ENCODE data around the gene SCAF1. TPM values are rescaled to one million over a fixed set of nuclear protein-coding genes. Genes with fewer than 3 reads are reported as not detected.

The SCAF1 gene
- total RNA-seq, 1 donor from 2014 or later: 8.7 TPM

DNA sequence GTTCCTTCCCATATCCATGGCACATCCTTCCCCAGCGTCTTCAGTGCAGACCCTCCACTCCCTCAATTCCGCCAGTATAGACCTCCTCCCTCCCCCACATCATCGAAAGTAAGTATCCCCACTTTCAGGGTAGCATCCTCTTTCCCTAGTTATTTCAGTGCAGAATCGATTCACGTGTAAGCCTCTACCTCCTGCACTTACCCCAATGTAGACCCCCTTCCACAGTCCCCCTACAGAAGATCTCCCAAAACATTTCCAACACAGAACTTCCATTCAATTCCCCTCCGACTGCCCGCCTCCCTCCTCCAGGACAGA, 23.0 kb downstream of the SCAF1 start:
- DNase-seq (ENCODE audit: low spot score): no peak
- Histone ChIP-seq H3K4me1 (peaks cover 11% of the 10 kb centered on the region), H3F3A (ENCODE audit: low read depth) (peaks cover 31% of the 10 kb centered on the region), H3K4me3 (peak overlapping the region; percentile 85), H2AFZ (replicated peaks) (no peak overlapping the region), H3K36me3 (peaks cover 4% of the 10 kb centered on the region), H3K27me3 (no peaks in the 10 kb centered on the region), H3K27ac (no peak overlapping the region), H4K20me1 (ENCODE audit: low read depth) (peaks cover 19% of the 10 kb centered on the region), H3K4me2 (peak overlapping the region; percentile 93), H3K9me3 (ENCODE audit: low read depth) (no peaks in the 10 kb centered on the region), H3K9ac (peak overlapping the region; percentile 23), H3K79me2 (ENCODE audit: low read depth) (peaks cover 39% of the 10 kb centered on the region)
- peak overlapping the region; percentile 98 for H3K4me3 Mint-ChIP-seq
- H3K27me3 Mint-ChIP-seq (ENCODE audit: insufficient read depth, low read depth): peaks cover 5% of the 10 kb centered on the region
- peaks cover 20% of the 10 kb centered on the region for H3K4me1 Mint-ChIP-seq
- TF ChIP-seq EZH2 (IDR thresholded peaks at IDR 0.05): no peak
- TF ChIP-seq, protein P1, sequence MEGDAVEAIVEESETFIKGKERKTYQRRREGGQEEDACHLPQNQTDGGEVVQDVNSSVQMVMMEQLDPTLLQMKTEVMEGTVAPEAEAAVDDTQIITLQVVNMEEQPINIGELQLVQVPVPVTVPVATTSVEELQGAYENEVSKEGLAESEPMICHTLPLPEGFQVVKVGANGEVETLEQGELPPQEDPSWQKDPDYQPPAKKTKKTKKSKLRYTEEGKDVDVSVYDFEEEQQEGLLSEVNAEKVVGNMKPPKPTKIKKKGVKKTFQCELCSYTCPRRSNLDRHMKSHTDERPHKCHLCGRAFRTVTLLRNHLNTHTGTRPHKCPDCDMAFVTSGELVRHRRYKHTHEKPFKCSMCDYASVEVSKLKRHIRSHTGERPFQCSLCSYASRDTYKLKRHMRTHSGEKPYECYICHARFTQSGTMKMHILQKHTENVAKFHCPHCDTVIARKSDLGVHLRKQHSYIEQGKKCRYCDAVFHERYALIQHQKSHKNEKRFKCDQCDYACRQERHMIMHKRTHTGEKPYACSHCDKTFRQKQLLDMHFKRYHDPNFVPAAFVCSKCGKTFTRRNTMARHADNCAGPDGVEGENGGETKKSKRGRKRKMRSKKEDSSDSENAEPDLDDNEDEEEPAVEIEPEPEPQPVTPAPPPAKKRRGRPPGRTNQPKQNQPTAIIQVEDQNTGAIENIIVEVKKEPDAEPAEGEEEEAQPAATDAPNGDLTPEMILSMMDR (IDR thresholded peaks at IDR 0.05): no peak
- TF ChIP-seq EZH2phosphoT487 (IDR thresholded peaks at IDR 0.05): no peak
- peak overlapping the region; percentile 28 for H3K27ac Mint-ChIP-seq
- H3K9me3 Mint-ChIP-seq: no peaks in the 10 kb centered on the region
- peaks cover 14% of the 10 kb centered on the region for H3K36me3 Mint-ChIP-seq

DNA sequence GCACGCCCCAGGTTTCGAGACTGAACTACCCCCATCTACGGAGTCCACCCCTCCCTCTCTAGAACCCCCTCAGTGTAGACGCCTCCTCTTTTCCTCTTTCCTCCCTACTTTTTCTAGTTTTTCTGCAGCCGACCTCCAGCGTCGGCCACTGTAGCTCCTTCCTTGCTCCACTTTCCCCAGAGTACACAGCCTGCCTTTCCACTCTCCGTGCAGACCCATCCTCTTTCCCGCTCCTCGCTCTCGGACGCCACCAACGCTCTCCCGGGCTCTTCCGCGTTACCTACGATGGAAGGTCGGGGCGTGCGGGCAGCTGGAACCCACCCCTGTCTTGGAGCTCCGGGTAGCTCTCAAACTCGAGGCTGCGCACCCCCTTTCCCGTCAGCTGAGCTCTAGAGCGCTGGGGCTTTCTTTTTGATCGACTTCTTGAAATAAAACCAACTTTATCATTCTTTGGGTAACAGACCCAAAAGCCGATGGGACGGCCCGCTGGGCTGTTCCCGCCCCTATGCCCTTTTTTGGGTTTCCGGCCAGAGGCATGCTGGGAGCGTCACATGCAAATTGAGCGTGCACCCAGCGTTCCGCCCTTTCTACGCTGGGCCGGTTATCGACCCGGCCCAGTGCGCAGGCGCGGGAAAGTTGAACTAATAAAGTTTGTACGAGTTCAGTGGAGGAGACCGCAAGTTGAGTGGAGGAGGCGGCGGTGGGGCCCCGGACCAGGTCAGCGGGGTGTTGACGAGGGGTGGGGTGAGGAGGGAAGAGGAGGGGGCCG, 23.5 kb downstream of the SCAF1 start, which contains the start of the genes BCL2L12 and IRF3:
Gene BCL2L12 (plus strand): TSS at position 583 of the 769 bp plus-strand sequence. CDS start 760 bp downstream, outside the sequence.
Gene IRF3 (minus strand): TSS at position 507 of the 769 bp plus-strand sequence. CDS start 1,019 bp downstream, outside the sequence.
- Histone ChIP-seq H3K9me3 (ENCODE audit: low read depth) (no peaks in the 10 kb centered on the region), H2AFZ (replicated peaks) (peak within 1 kb of the TSS; percentile 88), H3K27ac (no peak within 1 kb of the TSS), H3K4me1 (peaks cover 11% of the 10 kb centered on the region), H3K4me2 (peak within 1 kb of the TSS; percentile 93), H3K27me3 (no peaks in the 10 kb centered on the region), H3K4me3 (peak within 1 kb of the TSS; percentile 85), H3K36me3 (no peaks in the 10 kb centered on the region), H3K79me2 (ENCODE audit: low read depth) (peaks cover 39% of the 10 kb centered on the region), H3F3A (ENCODE audit: low read depth) (peaks cover 26% of the 10 kb centered on the region), H4K20me1 (ENCODE audit: low read depth) (peaks cover 19% of the 10 kb centered on the region), H3K9ac (peak within 1 kb of the TSS; percentile 86)
- TF ChIP-seq, protein P1 (IDR thresholded peaks at IDR 0.05): no peak
- TF ChIP-seq EZH2 (IDR thresholded peaks at IDR 0.05) (no peak), EZH2phosphoT487 (IDR thresholded peaks at IDR 0.05) (no peak)
- Mint-ChIP-seq H3K36me3 (peaks cover 9% of the 10 kb centered on the region), H3K9me3 (no peaks in the 10 kb centered on the region), H3K4me1 (peaks cover 20% of the 10 kb centered on the region), H3K27ac (peak within 1 kb of the TSS; percentile 98), H3K27me3 (ENCODE audit: insufficient read depth, low read depth) (peaks cover 5% of the 10 kb centered on the region), H3K4me3 (peak within 1 kb of the TSS; percentile 98)
- DNase-seq (ENCODE audit: low spot score): peak; percentile 99

DNA sequence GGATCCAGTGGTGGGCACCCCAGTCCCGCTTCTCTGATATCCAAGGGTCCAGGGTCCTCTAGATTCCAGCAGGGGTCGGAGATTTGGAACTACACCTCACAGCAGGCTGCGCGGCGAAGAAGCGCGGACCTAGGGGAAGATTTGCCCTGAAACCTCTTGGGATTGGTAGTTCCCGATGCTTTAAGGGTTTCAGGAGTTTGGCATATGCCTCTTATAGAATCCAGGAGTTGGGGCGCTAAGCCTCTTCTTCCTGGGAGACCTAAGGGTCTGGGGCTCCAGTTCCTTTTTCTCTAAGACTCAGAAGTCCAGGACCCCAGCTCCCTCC, 24.1 kb downstream of the SCAF1 start:
- Mint-ChIP-seq H3K4me1 (peaks cover 20% of the 10 kb centered on the region), H3K36me3 (peaks cover 9% of the 10 kb centered on the region), H3K9me3 (no peaks in the 10 kb centered on the region), H3K4me3 (peak overlapping the region; percentile 98), H3K27me3 (ENCODE audit: insufficient read depth, low read depth) (peaks cover 5% of the 10 kb centered on the region), H3K27ac (peak overlapping the region; percentile 98)
- Histone ChIP-seq H3K36me3 (no peaks in the 10 kb centered on the region), H3K9me3 (ENCODE audit: low read depth) (no peaks in the 10 kb centered on the region), H3K9ac (peak overlapping the region; percentile 86), H2AFZ (replicated peaks) (peak overlapping the region; percentile 88), H3K4me2 (peak overlapping the region; percentile 93), H4K20me1 (ENCODE audit: low read depth) (peaks cover 19% of the 10 kb centered on the region), H3K79me2 (ENCODE audit: low read depth) (peaks cover 39% of the 10 kb centered on the region), H3K27me3 (no peaks in the 10 kb centered on the region), H3K4me1 (peaks cover 11% of the 10 kb centered on the region), H3F3A (ENCODE audit: low read depth) (peaks cover 28% of the 10 kb centered on the region), H3K4me3 (peak overlapping the region; percentile 85), H3K27ac (no peak overlapping the region)
- TF ChIP-seq, protein P1 (IDR thresholded peaks at IDR 0.05): peak; percentile 33
- no peak for TF ChIP-seq EZH2 (IDR thresholded peaks at IDR 0.05)
- no peak for DNase-seq (ENCODE audit: low spot score)

All from neural progenitor cell (in vitro differentiated cells).